ENCODE measurements around the gene SLC25A44.
"Not testable (repeated sequence)": the region's sequence is repeated elsewhere in the genome, so short reads cannot be mapped to it uniquely, and the experiment has no call there.

Gene SLC25A44

GRCh38 chr1:156212130-156212529 lies 18.2 kb downstream of the SLC25A44 start:
- no peak for DNase-seq

GRCh38 chr1:156212833-156213643 lies 19.1 kb downstream of the SLC25A44 start, which contains the start of gene PMF1:
PMF1 (plus strand) TSS chr1:156213007; CDS start chr1:156213016, 9 bp downstream.
- peak; percentile 94 for DNase-seq

- DNase-seq: no peak
Measured at GRCh38 chr1:156213644-156213966, 19.7 kb downstream of the SLC25A44 start.

GRCh38 chr1:156214024-156214748 lies 20.3 kb downstream of the SLC25A44 start:
- DNase-seq: no peak

- DNase-seq: not testable (repeated sequence)
Measured at GRCh38 chr1:156216361-156217086, 22.6 kb downstream of the SLC25A44 start.

GRCh38 chr1:156217871-156218270 lies 24.0 kb downstream of the SLC25A44 start:
- no peak for DNase-seq

GRCh38 chr1:156220226-156220625 lies 26.3 kb downstream of the SLC25A44 start:
- DNase-seq: no peak

GRCh38 chr1:156221986-156222692 lies 28.2 kb downstream of the SLC25A44 start:
- no peak for DNase-seq

GRCh38 chr1:156225677-156226014 lies 31.7 kb downstream of the SLC25A44 start:
- DNase-seq: no peak

GRCh38 chr1:156226116-156226538 lies 32.2 kb downstream of the SLC25A44 start:
- no peak for DNase-seq

GRCh38 chr1:156226782-156227181 lies 32.9 kb downstream of the SLC25A44 start:
- no peak for DNase-seq

- DNase-seq: no peak
Measured at GRCh38 chr1:156228501-156228900, 34.6 kb downstream of the SLC25A44 start.

- DNase-seq: no peak
Measured at GRCh38 chr1:156229809-156230472, 36.0 kb downstream of the SLC25A44 start.

GRCh38 chr1:156230473-156230837 lies 36.6 kb downstream of the SLC25A44 start:
- DNase-seq: no peak

- no peak for DNase-seq
Measured at GRCh38 chr1:156232201-156232894, 38.4 kb downstream of the SLC25A44 start.

GRCh38 chr1:156233426-156234127 lies 39.7 kb downstream of the SLC25A44 start:
- no peak for DNase-seq

GRCh38 chr1:156236164-156236563 lies 42.3 kb downstream of the SLC25A44 start:
- DNase-seq: no peak

GRCh38 chr1:156238248-156238647 lies 44.3 kb downstream of the SLC25A44 start:
- DNase-seq: no peak

- DNase-seq: no peak
Measured at GRCh38 chr1:156241311-156241811, 47.5 kb downstream of the SLC25A44 start.

- no peak for DNase-seq
Measured at GRCh38 chr1:156241926-156242325, 48.0 kb downstream of the SLC25A44 start, which contains the start of gene BGLAP. BGLAP (plus strand) TSS chr1:156242184; CDS start chr1:156242232, 48 bp downstream.

GRCh38 chr1:156242738-156243137 lies 48.8 kb downstream of the SLC25A44 start:
- no peak for DNase-seq
